Inferior parietal cortex (tissue), 1 donor: Measurements from ENCODE around the gene KLHL3.
A peak's percentile ranks its signal among the peaks of the same experiment; 100 is the strongest.

Experiments used
- DNase-seq: peaks from one replicate; pipeline ENCODE4 v3.0.0-alpha.2; 2016; ENCODE audit errors: extremely low spot score

Gene KLHL3

DNA sequence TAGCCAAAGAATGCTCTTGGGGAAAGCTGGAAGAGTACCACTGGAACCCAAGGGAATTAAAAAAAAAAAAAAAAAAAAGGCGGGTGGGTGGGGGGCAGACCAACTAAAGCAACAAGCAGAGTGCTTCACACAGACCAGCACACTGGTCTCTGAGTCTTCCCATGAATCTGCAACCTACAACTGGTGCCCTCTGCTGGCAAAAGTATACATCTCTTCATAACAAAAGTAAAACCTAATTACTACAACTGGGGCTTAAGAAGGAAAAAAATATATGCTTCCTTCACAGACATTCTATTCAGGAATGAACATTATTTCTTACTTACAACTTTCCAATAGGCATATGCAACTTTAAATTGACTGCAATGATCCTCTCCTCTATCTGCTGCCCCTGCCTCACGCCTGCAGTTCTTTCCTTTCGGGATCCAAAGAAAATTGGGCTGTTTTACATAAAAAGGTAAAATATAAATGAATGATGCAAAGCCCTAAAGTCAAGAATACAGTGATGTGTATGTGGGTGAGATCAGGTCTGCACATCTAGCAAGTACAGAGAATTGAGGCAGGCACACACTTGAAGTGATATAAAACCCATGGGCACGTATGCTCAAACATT is 7.2 kb upstream of the KLHL3 start:
- DNase-seq = peak; percentile 91

DNA sequence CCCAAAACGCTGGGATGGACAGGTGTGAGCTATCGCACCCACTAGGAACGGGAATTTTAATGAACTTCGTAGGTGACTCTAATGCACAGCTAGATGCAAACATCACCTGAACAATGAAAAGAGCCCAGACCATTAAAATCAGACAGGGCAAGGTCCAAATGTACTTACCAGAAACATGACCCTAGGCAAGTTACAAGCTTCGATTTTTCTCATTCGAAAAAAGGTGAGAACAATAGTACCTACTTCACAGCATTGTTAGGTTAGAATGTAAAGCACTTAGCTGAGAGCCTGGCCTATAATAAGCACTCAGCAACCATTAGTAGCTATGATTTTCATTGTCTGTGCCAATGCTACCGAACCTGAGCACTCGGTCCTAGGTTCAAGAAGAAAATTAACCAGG is 5.8 kb upstream of the KLHL3 start:
- no peak for DNase-seq

DNA sequence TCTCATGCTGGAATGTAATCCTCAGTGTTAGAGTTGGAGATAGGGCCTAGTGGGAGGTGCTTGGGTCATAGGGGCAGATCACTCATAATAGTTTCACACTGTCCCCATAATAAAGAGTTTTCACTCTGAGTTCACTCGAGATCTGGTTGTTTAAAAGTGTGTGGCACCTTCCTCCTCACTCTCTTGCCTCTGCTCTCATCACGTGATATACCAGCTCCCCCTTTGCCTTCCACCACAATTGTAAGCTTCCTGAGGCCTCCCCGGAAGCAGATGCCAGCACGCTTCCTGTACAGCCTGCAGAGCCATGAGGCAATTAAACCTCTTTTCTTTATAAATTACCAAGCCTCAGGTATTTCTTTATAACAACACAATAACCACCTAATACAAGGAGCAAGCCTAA is 3.8 kb upstream of the KLHL3 start:
- no peak for DNase-seq

DNA sequence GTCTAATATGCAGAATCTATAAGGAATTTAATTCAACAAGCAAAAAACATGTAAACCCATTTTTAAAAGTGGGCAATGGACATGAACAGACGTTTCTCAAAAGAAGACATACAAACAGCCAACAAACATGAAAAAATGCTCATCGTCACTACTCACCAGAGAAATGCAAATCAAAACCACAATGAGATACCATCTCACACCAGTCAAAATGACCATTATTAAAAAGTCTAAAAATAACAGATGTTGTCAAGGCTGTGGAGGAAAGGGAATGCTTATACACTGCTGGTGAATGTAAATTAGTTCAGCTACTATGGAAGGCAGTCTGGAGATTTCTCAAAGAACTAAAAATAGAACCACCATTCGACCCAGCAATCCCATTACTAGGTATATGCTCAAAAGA is 3.1 kb upstream of the KLHL3 start:
- DNase-seq = no peak

DNA sequence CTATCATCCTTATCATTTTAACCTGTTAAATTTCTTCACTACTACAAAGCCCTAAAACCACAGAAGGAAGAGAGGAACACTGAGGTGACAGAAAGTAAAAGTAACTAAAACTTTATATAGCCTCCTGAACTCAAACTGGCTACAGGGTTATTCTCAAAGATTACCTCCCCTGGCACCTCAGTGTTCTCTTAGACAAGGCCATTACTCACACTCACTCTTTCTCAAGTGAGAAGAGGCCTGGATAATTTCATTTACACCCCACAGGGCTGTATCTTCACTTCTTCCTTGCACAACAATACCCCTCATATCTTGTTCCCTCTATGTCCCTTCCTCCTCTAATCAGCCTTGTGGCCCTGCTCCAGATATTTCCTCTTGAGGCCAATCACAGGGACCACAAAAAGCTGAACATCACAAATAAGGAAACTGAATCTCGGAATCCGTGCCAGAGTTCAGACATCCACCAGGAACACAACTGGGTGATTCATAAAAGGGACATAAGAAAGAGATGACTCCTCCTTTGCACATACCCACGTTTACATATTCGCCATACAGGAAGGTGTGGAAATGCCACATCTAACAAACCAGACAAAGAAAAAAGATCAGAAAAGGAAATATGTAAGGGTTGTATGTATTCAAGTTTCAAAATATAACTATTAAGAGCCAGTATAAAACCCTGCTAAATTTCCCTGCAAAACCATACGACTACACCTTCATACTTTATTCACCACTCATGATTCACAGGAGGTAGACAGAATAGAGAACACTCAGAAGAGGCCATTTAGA is 1.7 kb upstream of the KLHL3 start:
- no peak for DNase-seq

DNA sequence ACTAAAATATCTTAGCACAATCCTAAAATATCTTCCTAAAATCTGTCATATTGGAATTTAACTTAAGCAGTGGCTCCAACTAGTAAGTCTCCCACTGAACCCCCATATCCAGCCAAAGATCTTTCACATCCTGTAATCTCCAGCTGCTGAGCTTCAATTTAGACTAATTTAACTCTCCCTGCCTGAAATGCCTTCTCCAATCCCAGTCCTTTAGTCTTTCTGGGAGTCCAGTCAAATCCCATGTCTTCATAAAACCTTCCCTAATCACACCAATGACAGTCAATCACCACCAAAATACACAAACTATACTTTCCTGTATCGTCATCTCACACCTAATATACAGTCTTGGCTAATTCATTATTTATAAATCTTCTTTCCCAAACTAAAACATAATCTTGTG is 607 bp upstream of the KLHL3 start:
- DNase-seq = no peak

DNA sequence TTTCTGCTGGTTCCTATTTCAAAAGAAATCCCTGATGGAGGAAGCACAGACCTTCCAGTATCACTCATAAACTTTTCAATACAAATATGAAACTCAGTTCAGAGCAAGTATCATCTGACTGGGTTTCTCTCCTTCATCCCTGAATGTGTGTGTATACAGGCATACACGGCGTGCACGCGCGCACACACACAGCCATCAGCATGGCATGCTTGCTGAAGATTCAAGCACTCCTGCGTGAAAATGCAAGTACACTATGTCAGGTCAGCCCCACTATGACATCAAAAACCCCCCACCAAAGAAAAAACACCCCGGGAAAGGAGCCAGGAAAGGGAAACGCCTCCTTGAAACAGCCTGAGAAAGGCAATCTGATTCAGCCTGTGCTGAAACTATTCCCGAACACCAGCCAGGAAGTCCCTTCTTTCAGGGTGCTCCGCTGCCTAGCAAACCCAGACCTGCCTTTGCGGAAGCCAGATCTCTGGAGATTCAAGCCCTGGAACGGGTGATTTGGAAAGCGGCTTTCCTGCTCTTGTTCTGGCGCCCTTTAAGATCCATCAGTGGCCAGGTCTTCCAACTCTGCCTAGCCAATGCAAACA is 831 bp downstream of the KLHL3 start:
- DNase-seq = peak; percentile 22

DNA sequence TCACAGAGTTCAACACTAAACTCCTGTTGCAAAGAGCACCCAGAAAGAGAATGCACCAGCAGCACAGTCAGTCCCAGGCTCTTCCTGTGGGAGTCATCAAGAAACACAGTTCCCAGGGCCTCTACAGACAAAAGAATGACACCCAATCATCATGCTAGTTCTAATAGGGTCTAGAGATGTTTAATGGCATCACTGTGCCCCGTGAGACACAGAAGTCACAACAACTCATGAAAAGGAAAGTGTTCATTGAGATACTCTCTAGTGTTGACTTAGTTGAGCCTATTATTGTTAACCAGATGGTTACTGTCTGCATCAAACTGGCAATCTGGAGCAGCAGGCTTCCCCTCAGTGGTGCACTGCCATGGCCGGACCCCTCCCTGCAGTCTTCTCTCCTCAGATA is 1.6 kb downstream of the KLHL3 start:
- no peak for DNase-seq

DNA sequence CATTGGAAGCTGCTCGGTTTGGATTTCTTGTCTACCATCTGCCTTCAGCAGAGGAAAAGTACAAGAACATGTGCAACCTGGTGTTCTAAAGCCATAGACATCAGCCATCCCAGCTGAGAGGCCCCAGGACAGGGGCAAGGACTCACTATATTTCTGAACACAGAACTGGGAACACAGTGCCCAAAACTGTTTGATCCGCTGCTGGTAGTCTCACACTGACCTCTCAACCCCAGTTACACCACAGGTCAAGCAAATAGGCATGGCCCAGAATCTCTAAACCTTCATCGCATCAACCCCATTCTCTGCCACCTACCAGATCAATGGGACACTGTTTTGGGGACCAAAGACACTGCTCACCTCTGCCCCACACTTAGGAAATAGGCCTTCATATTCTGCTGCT is 2.0 kb downstream of the KLHL3 start:
- no peak for DNase-seq

DNA sequence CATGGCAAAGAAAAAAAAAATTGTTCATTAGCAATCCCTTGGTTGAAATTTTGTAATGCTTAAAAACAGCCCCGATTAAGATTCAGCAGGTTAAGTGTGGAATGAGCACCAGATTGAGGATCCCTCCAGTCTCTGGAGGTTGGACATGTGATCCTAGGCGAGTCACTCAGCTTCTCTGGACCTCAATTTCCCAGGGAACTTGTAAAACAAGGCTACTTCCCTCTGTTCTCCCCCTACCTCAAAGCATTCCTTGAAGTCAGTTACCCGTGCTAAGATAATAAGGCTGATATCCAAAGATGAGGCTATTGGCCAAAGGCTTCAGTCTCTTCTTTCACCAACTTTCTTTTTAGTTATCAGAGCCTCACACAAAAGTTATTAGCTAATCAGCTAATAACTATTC is 2.9 kb downstream of the KLHL3 start:
- no peak for DNase-seq

DNA sequence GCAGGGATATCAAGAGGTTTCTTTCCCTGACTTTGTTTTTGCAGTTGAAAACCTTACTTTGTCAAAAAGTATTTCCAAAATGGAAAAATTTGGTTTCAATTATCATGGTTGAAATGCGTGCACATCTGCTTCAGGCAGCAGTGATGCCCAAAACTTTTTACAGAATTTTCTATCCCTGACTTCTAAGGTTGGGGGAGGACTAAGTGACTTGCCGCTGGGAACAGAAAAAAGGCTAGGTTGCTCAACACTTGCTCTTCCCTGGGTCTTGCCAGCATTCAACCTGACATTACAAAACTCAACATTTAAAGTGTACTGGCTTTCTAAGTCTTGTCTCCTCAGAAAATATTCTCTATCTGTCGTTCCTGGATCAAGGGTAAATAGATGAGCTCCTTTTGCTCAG is 4.7 kb downstream of the KLHL3 start:
- no peak for DNase-seq

DNA sequence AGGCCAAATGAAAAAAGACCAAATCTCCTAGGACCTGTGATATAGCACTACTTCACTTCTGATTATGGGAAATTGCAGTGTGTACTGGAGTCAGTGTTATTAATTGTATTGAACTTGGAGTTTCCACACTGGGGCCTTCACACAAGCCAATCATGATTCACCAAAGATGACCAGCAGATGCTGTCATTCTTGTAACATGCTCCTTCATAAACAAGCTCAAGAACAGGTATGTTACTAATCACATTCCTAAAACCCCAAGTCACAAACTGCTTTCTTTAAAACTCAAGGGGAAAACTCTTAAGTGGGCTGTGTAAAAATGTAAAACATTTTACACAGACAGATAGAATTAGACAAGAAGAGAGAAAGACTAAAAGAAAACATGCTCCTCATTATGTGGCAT is 5.6 kb downstream of the KLHL3 start:
- no peak for DNase-seq

DNA sequence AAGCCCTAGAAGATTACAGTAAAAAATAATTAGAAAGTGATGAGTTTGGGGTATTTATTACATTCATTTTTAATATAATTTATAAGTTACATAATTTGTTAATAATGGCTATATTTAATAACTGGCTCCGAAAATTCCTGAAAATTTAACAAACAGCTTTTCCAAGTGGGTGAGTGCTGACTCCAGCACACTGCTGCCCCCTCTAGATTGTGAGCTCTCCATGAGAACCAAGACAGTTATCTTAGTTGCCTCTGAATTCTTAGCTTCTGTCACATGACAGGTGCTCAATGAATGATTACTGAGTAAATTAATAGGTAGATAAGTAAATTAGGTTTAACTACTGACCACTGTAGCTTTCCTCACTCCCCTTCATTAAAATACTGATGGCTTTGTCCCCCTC is 7.8 kb downstream of the KLHL3 start:
- no peak for DNase-seq

DNA sequence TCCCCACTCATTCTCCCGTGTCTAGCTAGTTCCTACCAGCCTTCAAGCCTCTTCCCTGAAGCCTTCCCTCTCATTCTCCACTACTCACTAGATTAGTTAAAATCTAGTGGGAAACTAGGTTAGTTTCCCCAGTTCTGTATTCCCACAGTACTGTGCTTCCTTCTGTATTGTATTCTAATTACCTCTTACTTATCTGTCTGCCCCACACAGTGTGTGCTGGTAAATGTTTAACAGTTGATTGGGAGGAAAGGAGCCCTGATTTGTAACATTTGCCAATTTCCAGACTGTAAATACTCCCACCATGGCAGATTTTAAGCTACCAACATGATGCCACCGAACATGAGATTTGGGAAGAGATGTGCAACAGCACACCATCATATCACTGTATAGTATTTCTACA is 8.3 kb downstream of the KLHL3 start:
- DNase-seq = no peak

DNA sequence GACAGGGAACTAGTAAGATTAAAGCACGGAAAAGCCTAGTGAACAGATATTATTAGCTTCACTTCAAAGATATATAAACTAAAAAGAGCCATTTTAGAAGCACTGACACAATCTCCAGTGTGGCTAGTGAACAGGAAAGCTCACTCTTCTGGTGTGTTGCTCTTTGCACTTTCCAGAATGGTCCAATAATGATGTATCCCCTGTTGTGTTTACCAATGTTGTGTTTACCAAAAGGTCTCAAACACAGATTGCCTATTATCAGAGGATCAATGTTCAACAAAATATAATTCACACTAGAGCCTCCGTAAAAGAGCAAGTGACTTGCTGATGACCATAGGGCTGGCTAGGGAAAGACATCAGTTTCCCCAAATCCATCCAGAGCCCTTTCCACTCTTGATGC is 11.6 kb downstream of the KLHL3 start:
- no peak for DNase-seq

DNA sequence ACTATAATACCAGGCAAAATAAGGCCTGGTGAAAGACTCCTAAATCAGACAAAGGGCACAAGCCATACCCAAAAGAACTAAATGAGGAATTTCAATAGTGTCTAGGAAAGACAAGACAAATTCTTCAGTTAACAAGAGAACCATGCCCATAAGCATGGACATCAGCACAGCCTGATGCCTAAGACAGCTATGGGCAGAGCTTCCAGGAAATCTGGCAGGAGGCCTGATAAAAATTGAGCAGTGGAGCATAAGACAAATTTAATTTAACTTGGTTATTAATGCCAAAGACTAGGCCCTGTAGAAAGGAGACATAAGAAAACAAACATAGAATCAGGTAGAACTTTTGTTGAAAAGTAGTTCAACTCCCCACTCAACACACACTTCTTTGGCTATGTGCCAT is 17.3 kb downstream of the KLHL3 start:
- DNase-seq = no peak

DNA sequence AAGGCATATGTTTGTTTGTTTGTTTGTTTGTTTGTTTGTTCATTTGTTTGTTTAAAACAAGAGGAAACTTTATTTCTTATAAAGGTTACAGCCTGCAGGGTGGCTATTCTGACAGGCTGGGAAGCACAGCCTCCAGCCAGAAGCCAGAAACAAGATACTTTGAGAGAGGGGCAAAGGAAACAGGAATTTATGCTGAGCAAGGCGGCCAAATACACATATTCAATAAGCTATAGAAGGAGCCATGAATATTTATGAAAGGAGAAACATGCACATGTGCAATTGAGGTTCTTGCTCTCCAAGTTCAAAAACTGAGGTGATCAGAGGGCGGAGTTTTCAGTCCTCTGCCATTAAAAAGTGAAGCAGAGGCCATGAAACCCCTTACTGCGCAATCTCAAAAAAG is 19.6 kb downstream of the KLHL3 start:
- DNase-seq = no peak

DNA sequence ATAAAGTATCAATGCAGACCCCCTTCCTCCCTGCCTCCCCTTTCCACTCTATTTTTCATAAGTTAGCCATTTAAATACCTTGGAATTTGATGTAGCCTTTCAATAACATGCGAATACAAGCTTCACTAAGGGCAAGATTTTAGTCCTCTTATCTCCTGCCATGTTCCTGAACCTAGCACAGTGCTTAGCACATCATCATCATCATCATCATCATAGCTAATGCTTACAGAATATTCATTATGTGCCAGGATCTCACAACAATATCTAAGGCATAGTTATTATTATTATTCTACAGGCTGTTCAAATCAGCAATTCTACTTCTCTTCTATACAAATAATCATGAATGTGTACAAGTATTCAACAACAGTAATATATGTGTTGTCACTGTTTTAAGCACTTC is 20.4 kb downstream of the KLHL3 start:
- no peak for DNase-seq

DNA sequence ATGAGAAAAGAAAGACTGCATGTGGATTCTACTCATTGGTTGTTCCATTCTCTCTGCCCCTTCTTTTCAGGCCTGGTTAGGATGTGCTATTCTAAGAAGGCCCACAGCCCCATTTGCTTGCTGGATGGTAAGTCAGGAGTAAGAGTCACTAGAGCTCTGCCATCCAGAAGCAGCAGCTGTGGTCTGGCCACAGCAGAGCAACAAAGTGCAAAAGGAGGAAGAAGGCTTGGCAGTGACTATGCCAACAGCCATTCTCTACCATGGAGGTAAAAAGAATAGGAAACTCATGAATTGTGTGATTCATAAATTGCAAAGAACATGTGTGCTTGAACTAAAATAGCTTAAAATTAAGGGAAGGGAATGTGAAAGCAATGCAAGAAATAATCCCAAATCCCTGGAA is 20.9 kb downstream of the KLHL3 start:
- DNase-seq = no peak

DNA sequence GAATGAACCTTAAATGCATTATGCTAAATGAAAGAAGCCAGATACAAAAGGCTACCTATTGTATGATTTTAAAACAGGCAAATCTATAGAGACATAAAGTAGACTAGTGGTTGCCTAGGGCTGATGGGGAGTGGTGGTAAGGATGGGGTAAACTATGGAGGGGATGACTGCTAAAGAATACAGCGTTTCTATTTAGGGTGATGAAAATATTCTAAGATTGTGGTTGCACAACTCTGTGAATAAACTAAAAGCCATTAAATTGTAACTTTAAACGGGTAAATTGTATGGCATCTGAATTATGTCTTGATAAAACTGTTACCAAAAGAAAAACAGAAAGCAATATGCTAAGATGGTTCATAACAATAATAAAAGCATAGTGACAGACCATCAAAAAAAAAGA is 21.4 kb downstream of the KLHL3 start:
- DNase-seq = no peak

DNA sequence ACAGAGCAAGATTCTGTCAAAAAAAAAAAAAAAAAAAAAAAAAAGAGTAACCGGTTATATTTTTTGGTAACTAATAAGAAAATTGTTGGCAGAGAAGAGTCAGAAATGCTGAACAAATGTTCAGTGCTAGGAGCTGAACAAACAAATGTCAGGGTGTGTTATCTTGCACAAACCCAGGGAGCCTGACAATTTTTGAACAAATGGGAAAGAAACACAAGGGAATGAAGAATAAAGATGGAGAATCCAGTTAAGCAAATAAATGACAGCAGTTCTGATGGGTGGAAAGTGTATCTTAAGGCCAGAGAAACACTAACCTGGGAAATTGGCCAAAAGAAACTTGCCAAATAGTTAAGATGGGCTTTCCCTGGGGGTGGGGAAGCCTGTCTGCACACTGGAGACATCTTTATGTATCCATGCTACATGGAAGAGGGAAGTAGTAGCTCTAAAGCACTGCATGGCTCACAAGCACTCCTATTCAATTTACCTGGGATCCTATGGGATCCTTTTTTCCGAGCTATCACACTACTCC is 23.7 kb downstream of the KLHL3 start:
- DNase-seq = no peak

DNA sequence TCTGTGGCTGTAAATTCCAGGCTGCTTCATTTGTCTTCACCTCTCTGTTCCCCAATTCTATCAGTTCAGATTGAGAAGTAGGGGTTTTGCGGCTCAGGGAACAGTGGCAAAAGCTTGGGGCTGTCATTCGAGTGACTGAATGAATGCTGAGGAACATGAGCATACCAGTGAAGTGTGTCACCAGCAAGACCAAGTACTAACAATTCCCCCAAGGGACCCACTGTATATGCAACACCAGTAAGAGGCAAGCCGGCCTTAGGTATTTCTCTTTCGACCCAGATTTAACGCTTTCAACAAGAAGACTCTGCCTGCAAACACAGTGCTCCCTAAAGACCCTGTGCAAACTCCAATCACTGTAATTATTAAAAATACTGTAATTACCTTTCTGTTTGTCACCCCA is 25.8 kb downstream of the KLHL3 start:
- DNase-seq = no peak
